Activated naive CD8-positive, alpha-beta T cell treated with anti-CD3 and anti-CD28 coated beads, Interleukin-2, amount 50 U/mL, for 16 hours (primary cell): ENCODE results near the gene NES.

Experiments used
- DNase-seq: peaks from one replicate; pipeline ENCODE4 v3.0.0-alpha.2; 2020; ENCODE audit warnings: low read depth, low spot score

Gene NES

GRCh38 chr1:156619582-156619955 is 57.6 kb downstream of the NES start:
- DNase-seq, result no peak

GRCh38 chr1:156618853-156619581 is 58.2 kb downstream of the NES start, which contains the start of gene HAPLN2:
Gene HAPLN2 (plus strand): TSS chr1:156619415. CDS start chr1:156623491, 4,076 bp downstream.
- DNase-seq, result no peak
